T47D (cell line): Measurements from ENCODE around the gene CEP44.
"Not testable (repeated sequence)": the region's sequence is repeated elsewhere in the genome, so short reads cannot be mapped to it uniquely, and the experiment has no call there.

ENCODE experiments used
- DNase-seq, 2 experiments: peaks; one replicate each; pipeline versions ENCODE4 v3.0.0 to v3.0.0-alpha.2; 2011 to 2012; ENCODE audit warnings: low read depth in 1 of 2, low spot score in 1 of 2
- JUND ChIP-seq: IDR thresholded peaks from 2 replicates; pipeline ENCODE4 v1.6.1; 2012; ENCODE audit warnings: low read depth
- in situ Hi-C: cut with HindIII; loops from 2 replicates; pipeline ENCODE4 v1.10.0; 2016; ENCODE audit warnings: low sequenced_read_pairs, low pct_unique_long_range_greater_than_20kb

CEP44 gene

GRCh38 chr4:174284487-174284886, 776 bp downstream of the CEP44 start:
- TF ChIP-seq JUND: no peak
- in situ Hi-C loops: no loop called here
- DNase-seq: peak in 1 of 2 experiments; percentile 1

DNA sequence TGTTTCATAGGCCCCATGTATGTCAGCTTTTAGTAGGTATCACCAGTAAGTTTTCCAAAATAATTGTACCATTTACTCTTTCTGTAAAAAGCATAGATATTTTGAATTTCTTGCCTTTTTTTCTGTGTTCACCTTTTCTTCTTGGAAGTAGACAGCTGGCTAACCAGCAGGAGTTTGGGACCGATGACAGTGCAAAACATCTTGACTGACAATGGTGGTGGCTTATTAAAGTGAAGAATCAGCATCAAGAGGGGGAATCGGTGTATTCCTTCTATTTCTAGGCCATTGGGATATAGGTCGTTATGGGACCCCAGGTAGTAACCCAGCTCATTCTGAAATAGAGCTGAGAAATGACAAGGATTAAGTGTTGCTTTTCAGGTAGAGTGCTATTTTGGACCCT, 3.2 kb downstream of the CEP44 start:
- in situ Hi-C loops: no loop called here
- DNase-seq: no peak
- no peak for TF ChIP-seq JUND

GRCh38 chr4:174292473-174292872, 8.8 kb downstream of the CEP44 start:
- TF ChIP-seq JUND: no peak
- no peak for DNase-seq
- in situ Hi-C loops: no loop called here

- in situ Hi-C loops, DNase-seq: not testable (repeated sequence)
Observed at GRCh38 chr4:174294641-174295040, 10.9 kb downstream of the CEP44 start.

DNA sequence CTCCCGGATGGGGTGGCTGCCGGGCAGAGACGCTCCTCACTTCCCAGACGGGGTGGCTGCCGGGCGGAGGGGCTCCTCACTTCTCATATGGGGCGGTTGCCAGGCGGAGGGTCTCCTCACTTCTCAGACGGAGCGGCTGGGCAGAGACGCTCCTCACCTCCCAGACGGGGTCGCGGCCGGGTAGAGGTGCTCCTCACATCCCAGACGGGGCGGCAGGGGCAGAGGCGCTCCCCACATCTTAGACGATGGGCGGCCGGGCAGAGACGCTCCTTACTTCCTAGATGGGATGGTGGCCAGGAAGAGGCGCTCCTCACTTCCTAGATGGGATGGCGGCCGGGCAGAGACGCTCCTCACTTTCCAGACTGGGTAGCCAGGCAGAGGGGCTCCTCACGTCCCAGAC, 11.4 kb downstream of the CEP44 start:
- in situ Hi-C loops, DNase-seq: not testable (repeated sequence)

GRCh38 chr4:174303687-174304086, 20.0 kb downstream of the CEP44 start:
- no peak for TF ChIP-seq JUND
- no peak for DNase-seq
- in situ Hi-C loops: no loop called here

DNA sequence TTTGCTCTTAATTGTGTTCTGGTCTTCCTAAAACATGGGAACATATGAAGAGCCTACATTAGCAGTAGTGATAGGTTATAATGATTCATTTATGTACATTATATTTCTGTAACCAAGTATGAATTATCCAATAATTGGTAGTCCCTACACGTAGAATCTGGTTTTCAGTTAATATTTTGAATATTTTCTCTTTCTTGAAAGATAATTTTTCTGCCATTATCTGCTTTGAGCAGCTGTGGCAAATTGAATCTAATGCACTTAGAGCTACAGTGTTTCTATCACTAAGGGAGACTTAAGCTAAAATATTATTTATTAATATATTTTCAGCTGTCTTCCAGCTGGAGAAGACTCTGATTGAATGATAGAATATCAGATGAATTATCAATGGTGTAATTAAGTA, 21.0 kb downstream of the CEP44 start:
- in situ Hi-C loops: no loop called here

DNA sequence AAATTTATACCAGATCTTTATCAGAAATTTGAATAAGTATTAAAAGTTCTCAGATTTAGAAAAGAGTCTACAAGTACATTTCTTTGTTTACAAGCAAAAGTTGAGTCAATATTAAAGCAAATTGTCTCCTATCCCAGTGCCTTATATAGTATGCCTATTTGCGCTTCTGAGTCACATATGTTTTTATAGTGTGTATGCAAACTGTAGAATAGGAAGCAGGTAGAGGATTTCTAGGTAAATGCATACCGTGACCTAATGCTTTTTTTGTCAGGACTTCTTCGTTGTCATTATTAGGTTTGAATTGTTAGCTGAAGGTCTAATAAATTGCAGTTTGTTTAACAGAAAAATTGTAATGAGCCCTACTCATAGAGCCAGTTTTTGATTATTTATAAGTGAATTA, 22.2 kb downstream of the CEP44 start:
- in situ Hi-C loops: no loop called here
- TF ChIP-seq JUND: no peak
- DNase-seq: no peak

More for the DNA sequence above, 21.0 kb downstream of the CEP44 start:
- no peak for DNase-seq
- no peak for TF ChIP-seq JUND

DNA sequence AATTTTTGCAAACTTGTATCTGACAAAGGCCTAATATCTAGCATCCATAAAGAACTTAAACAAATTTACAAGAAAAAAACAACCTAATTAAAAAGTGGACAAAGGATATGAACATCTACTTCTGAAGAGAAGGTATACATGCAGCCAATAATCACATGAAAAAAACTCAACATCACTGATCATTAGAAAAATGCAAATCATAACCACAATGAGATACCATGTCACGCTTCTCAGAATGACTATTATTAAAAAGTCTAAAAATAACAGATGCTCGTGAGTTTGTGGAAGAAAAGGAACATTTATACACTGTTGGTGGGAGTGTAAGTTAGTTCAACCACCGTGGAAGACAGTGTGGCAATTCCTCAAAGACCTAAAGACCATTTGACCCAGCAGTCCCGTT, 24.0 kb downstream of the CEP44 start:
- TF ChIP-seq JUND: no peak
- no peak for DNase-seq
- in situ Hi-C loops: no loop called here

DNA sequence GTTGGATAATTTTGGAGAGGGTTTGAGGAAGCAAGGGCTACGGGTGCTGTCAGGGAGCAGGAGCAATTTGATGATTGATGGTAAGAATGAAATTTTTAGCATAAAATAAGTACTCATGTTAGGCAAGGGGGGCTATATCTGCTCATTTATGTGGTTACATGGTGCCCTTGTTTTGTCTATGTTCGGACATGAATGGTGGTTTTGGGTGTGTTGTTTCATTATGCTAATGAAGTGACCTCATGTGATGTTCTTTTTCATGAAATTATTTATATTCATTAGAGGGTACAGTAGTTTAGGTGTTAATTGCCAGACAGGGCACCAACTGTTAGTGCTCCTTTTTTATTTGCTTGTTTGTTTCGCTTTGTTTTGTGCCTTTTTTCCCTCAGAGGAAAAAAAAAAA, 29.3 kb downstream of the CEP44 start:
- DNase-seq: no peak
- TF ChIP-seq JUND: no peak
- in situ Hi-C loops: no loop called here

GRCh38 chr4:174314274-174314673, 30.6 kb downstream of the CEP44 start:
- DNase-seq: no peak
- no peak for TF ChIP-seq JUND
- in situ Hi-C loops: no loop called here

GRCh38 chr4:174314770-174315169, 31.1 kb downstream of the CEP44 start:
- in situ Hi-C loops: no loop called here
- no peak for DNase-seq
- no peak for TF ChIP-seq JUND

DNA sequence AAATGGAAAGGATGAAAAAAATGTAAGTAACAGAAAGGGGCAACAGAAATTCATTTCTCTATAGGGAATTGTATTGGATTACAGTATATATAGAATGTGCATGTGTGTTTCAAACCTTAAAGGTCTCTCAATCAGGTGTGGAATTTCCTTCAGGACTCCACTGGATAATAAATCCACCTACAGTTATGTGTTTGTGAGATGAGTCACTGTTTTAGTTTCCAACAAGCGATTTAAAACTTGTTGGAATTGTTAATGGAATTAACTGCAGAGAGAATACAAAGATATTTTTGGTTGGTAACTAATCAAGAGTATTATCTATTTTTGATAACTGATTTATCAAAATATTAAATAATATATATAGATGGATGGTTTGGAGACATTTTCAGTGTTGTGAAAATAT, 32.8 kb downstream of the CEP44 start:
- in situ Hi-C loops: no loop called here
- DNase-seq: no peak
- no peak for TF ChIP-seq JUND

GRCh38 chr4:174316954-174317353, 33.2 kb downstream of the CEP44 start:
- no peak for DNase-seq
- TF ChIP-seq JUND: no peak
- in situ Hi-C loops: no loop called here

- no peak for TF ChIP-seq JUND
- in situ Hi-C loops: no loop called here
- peak in 1 of 2 experiments; percentile 2 for DNase-seq
Observed at GRCh38 chr4:174317531-174317930, 33.8 kb downstream of the CEP44 start.
